Astrocyte of the cerebellum (primary cell): Measurements from ENCODE around the gene TEX22.

ENCODE experiments used
- DNase-seq: peaks from one replicate; pipeline ENCODE4 v3.0.0-alpha.2; 2011; ENCODE audit warnings: low read depth
- H3K4me3 ChIP-seq: 2 replicates; pipeline ENCODE4 v1.5.1; 2011; ENCODE audit warnings: mild to moderate bottlenecking, low read depth, low read length, moderate library complexity
- in situ Hi-C: cut with HindIII; loops from 2 replicates; pipeline ENCODE4 v1.10.0; 2017; ENCODE audit warnings: low sequenced_read_pairs
- TF ChIP-seq, protein P1 (sequence below): IDR thresholded peaks from 2 replicates; pipeline ENCODE4 v1.5.1; 2012; ENCODE audit warnings: low read length, low read depth, moderate library complexity, mild to moderate bottlenecking; ENCODE audit errors: missing control alignments

TEX22 gene

DNA sequence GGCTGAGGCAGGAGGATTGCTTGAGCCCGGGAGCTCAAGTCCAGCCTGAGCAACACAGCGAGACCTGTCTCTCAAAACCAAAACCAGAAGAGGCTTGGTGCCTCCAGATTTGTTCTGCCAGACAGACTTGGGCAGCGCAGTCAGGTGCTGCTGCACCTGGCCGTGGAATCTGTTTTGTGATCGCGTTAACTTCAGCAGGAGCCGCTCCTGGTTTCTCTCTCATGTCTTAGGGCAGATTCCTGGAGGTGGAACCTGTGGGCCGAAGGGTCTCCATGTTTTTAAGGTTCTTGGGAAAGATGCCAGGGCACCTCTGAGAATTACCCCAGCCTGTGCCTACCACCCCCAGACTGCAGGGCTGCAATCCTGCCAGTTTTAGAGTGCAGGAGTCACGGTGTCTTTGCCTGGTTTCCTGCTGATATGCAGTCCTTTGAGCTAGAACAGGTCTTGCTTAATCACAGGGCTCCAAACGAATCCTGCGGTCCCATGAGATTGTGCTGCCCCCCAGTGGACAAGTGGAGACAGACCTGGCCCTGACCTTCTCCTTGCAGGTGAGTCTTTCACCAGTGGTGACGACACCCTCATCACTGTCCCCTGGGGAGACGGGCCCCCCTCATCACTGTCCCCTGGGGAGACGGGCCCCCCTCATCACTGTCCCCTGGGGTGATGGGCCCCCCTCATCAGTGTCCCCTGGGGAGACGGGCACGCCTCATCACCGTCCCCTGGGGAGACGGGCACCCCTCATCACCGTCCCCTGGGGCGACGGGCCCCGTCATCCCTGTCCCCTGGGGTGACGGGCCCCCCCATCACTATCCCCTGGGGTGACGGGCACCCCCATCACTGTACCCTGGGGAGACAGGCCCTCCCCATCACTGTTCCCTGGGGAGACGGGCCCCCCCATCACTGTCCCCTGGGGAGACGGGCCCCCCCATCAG lies 46.2 kb upstream of the TEX22 start:
- TF ChIP-seq, protein P1, sequence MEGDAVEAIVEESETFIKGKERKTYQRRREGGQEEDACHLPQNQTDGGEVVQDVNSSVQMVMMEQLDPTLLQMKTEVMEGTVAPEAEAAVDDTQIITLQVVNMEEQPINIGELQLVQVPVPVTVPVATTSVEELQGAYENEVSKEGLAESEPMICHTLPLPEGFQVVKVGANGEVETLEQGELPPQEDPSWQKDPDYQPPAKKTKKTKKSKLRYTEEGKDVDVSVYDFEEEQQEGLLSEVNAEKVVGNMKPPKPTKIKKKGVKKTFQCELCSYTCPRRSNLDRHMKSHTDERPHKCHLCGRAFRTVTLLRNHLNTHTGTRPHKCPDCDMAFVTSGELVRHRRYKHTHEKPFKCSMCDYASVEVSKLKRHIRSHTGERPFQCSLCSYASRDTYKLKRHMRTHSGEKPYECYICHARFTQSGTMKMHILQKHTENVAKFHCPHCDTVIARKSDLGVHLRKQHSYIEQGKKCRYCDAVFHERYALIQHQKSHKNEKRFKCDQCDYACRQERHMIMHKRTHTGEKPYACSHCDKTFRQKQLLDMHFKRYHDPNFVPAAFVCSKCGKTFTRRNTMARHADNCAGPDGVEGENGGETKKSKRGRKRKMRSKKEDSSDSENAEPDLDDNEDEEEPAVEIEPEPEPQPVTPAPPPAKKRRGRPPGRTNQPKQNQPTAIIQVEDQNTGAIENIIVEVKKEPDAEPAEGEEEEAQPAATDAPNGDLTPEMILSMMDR = peak; percentile 90
- in situ Hi-C loops = no loop called here
- H3K4me3 ChIP-seq = no peak overlapping the region
- DNase-seq = peak; percentile 80

DNA sequence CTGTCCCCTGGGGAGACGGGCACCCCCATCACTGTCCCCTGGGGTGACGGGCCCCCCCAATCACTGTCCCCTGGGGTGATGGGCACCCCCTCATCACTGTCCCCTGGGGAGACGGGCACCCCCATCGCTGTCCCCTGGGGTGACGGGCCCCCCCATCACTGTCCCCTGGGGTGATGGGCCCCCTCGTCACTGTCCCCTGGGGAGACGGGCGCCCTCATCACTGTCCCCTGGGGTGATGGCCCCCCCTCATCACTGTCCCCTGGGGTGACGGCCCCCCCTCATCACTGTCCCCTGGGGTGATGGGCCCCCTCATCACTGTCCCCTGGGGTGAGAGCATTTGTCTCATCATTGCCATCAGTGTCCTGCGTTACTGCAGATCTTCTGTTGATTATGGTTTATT lies 45.2 kb upstream of the TEX22 start:
- in situ Hi-C loops = no loop called here
- DNase-seq = no peak
- H3K4me3 ChIP-seq = no peak overlapping the region
- TF ChIP-seq, protein P1 = no peak

DNA sequence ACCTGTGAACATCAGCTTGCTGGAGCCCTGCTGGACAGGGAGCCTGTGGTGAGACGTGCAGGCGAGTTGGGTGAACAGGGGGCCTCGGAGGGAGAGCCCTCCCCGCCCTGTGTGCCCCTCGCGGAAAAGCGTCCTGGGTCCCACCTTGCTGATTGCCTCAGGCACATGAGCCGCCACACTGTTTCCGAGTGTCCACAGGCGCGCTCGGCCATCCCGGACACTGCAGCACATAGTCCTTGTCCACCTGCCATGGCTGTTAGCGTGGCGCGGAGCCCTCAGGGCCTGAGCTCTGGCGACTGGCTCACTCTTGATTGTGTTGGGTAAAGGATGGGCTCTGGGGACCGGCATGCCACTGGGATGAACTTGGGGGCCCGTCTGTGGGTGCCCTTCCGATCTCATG lies 43.8 kb upstream of the TEX22 start:
- H3K4me3 ChIP-seq = no peak overlapping the region
- TF ChIP-seq, protein P1 = no peak
- in situ Hi-C loops = no loop called here
- no peak for DNase-seq

DNA sequence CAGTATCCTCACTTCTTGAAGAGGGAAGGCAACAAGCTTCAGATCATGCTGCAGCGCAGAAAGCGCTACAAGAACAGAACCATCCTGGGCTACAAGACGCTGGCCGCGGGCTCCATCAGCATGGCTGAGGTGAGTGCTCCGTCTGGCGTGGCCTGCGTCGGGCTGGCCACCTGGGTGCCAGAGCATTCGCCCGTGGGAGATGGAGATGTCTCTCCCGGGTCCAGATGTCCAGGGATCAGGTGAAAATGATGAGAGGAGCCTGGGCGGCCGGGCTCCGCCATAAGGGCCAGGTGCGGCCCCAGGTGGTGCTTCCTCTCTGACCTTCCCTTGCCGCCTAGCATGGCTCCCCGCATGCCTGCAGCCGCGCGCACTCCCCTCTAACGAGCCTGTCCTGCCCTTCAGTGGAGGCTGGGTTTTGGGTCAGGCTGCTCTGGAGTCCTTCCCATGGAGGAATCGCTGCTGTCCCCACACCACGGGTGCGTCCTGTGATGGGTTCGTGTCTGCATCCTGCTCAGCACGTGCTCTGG lies 43.2 kb upstream of the TEX22 start:
- no peak overlapping the region for H3K4me3 ChIP-seq
- DNase-seq = no peak
- in situ Hi-C loops = loop anchor here (5.0 kb wide), 1 partner anchor 47 kb away; no protein-coding TSS in a partner anchor
- TF ChIP-seq, protein P1 = no peak

DNA sequence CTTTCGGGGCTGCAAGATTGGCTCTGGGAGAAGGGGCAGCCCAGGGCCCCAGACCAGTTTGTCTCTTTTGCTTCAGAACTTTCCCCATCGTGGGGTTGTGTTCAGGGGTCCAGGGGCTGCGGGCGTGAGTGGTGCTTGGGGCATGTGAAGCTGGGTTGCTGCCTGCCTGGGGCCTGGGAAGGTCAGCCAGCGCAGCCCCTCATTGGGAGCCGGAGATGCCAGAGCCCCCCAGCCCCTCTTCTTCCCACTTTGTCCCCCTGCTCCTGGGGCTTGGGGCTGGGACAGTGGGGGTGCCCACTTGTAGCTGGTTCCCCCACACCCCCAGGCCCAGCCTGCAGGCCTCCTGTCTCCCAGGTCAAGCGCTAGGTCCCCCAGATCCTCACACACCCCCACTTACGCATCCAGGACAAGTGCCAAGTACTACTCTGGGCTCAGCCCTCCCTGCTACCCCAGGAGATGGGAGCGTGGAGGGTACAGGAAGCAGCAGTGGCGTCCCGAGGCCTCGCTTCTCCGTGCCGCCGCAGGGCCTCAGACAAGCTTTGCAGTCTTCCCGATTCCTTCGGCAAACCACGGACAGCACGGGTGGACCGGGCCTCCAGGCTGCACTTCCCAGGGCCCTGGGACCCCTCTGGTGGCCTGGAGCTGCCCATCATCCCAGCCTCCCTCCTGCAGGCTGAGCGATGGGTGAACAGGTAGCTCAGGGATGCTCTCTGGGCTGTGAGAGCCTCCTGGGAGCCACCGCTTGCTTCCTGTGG lies 42.3 kb upstream of the TEX22 start:
- H3K4me3 ChIP-seq = no peak overlapping the region
- DNase-seq = no peak
- TF ChIP-seq, protein P1 = no peak
- in situ Hi-C loops = loop anchor here (5.0 kb wide), 1 partner anchor 46 kb away; no protein-coding TSS in a partner anchor

DNA sequence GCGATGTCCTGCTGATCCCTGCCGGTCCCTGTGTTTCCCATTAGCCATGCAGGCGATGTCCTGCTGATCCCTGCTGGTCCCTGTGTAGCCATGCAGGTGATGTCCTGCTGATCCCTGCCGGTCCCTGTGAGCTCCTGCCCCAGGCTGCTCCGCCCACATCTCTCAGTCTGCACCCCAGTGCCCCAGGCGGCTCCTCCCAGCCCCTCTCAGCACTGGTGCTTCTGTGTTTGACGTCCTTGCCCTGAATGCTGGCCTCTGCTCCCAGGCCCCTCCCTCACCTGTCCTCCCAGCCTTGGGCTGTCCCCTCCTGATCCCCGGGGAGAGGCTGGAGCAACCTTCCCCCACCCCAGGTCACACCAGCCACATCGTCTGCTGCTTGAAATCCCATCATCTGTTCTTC lies 41.4 kb upstream of the TEX22 start:
- H3K4me3 ChIP-seq = no peak overlapping the region
- no peak for DNase-seq
- TF ChIP-seq, protein P1 = no peak
- in situ Hi-C loops = loop anchor here (5.0 kb wide), 1 partner anchor 45 kb away; no protein-coding TSS in a partner anchor
